K562 (cell line): ENCODE results near the gene SNRNP48. TPM values are rescaled to one million over a fixed set of nuclear protein-coding genes. Genes with fewer than 3 reads are reported as not detected.
A peak's percentile ranks its signal among the peaks of the same experiment; 100 is the strongest.

Experiments
- CBX1 ChIP-seq: sonication (generic); IDR thresholded peaks from 2 replicates; pipeline ENCODE4 v1.6.1; 2016; ENCODE audit warnings: antibody characterized with exemption, low read depth, mild to moderate bottlenecking
- CBX2 ChIP-seq: fragments of 200-600 bp; sonication (generic); IDR thresholded peaks from one replicate; pipeline ENCODE4 v1.6.1; 2012; ENCODE audit warnings: mild to moderate bottlenecking, low read length, inconsistent platforms; ENCODE audit not compliant: insufficient read depth, poor library complexity, severe bottlenecking
- DMBX1 ChIP-seq: fragments of 250-450 bp; sonication (Bioruptor Pico); IDR thresholded peaks from 2 replicates; pipeline ENCODE4 v1.8.0; 2022; ENCODE audit warnings: inconsistent platforms, mild to moderate bottlenecking, moderate library complexity, borderline replicate concordance
- GATAD2B ChIP-seq: fragments of 450-650 bp; IDR thresholded peaks from 2 replicates; pipeline ENCODE4 v1.6.1; 2017; ENCODE audit warnings: mild to moderate bottlenecking, borderline replicate concordance
- IRF1 ChIP-seq: sonication (generic); formaldehyde crosslinking; IDR thresholded peaks from 2 replicates; pipeline ENCODE4 v1.8.0; 2022; ENCODE audit warnings: missing genetic modification reagents, mild to moderate bottlenecking, borderline replicate concordance
- MBD2 ChIP-seq: sonication (generic); IDR thresholded peaks from 2 replicates; pipeline ENCODE4 v1.6.1; 2016; ENCODE audit warnings: low read depth, borderline replicate concordance
- MEIS2 ChIP-seq: fragments of 450-650 bp; IDR thresholded peaks from 2 replicates; pipeline ENCODE4 v1.6.1; 2014; ENCODE audit warnings: mild to moderate bottlenecking; ENCODE audit not compliant: partially characterized antibody
- NFIC ChIP-seq: fragments of 450-650 bp; IDR thresholded peaks from 2 replicates; pipeline ENCODE4 v1.6.1; 2017; ENCODE audit warnings: mild to moderate bottlenecking, inconsistent platforms
- SMARCA4 ChIP-seq: fragments of 450-650 bp; IDR thresholded peaks from 2 replicates; pipeline ENCODE4 v1.6.1; 2016
- SREBF2 ChIP-seq: sonication (generic); formaldehyde crosslinking; IDR thresholded peaks from 2 replicates; pipeline ENCODE4 v1.4.0; 2020; ENCODE audit warnings: mild to moderate bottlenecking, missing genetic modification reagents
- STAT5A ChIP-seq: IDR thresholded peaks from 2 replicates; pipeline ENCODE4 v1.6.1; 2012; ENCODE audit warnings: low read length, inconsistent platforms, borderline replicate concordance
- STAT6 ChIP-seq: sonication (generic); formaldehyde crosslinking; IDR thresholded peaks from 2 replicates; pipeline ENCODE4 v1.8.1; 2023; ENCODE audit warnings: mild to moderate bottlenecking, missing genetic modification reagents
- TBP ChIP-seq: optimal IDR thresholded peaks from 2 replicates; pipeline ENCODE3; 2011; ENCODE audit warnings: low read depth, low read length, improper control_type of control experiment
- ZBTB7A ChIP-seq: IDR thresholded peaks from 2 replicates; pipeline ENCODE4 v1.6.1; 2011; ENCODE audit warnings: low read depth, mild to moderate bottlenecking, low read length, moderate library complexity, borderline replicate concordance; ENCODE audit not compliant: control insufficient read depth
- polyA plus RNA-seq, 8 experiments: library from polyadenylated mRNA; depleted of rRNA in 4 of 8; stranded (reverse) in 5 of 8; unstranded in 3 of 8; fragments of >200 nt; fragmentation: Nextera tagmentation in 2 of 8; fragmentation: Illumina TruSeq in 1 of 8; extraction: Ambion mirVana in 2 of 8; extraction: Trizol in 1 of 8; gene quantifications; 2 replicates each; pipeline versions ENCODE4 v1.2.1 to v1.2.3, GENCODE V29; 2011 to 2014; ENCODE audit warnings: inconsistent platforms in 1 of 8, missing spikeins in 1 of 8
- total RNA-seq, 7 experiments: library from RNA; depleted of rRNA in 6 of 7; stranded (reverse); fragments of >200 nt in 6 of 7; fragmentation: Illumina TruSeq in 2 of 7; extraction: Trizol in 2 of 7; gene quantifications; 2 replicates each; pipeline versions ENCODE4 v1.2.1 to v1.2.3, GENCODE V29; 2011 to 2021; ENCODE audit warnings: low replicate concordance in 1 of 7

SNRNP48 gene
- total and polyA plus RNA-seq, 9 of the 15 experiments (the other 6 are each of a cell fraction or from before 2014, with no cell fraction given) = 6.2 to 32.9 (median 18.6) TPM

- TF ChIP-seq IRF1 (CRISPR knock-in tag) (no peak), TBP (no peak), MBD2 (no peak), DMBX1 (CRISPR knock-in tag) (no peak), NFIC (peak; percentile 52; the same call in 1 of the 2 replicates), CBX1 (no peak), MEIS2 (peak; percentile 23), SREBF2 (CRISPR knock-in tag) (no peak), SMARCA4 (no peak; the same call in 1 of the 2 replicates), CBX2 (no peak), STAT6 (CRISPR knock-in tag) (no peak), ZBTB7A (no peak), GATAD2B (no peak), STAT5A (peak; percentile 22; the same call in 1 of the 2 replicates)
- TF ChIP-seq, all 486 proteins: peak for 27
Observed at GRCh38 chr6:7579851-7580250, 10.1 kb upstream of the SNRNP48 start (continued).
